B cell (primary cell): ENCODE measurements around the gene GATA1.

Experiments
- CTCF ChIP-seq: fragments of 200-600 bp; IDR thresholded peaks from one replicate; pipeline ENCODE4 v1.8.0; 2022; ENCODE audit warnings: antibody characterized with exemption, mild to moderate bottlenecking
- EZH2 ChIP-seq: IDR thresholded peaks from 2 replicates; pipeline ENCODE4 v1.6.1; 2012; ENCODE audit warnings: borderline replicate concordance, low read depth, mild to moderate bottlenecking, moderate library complexity, low read length; ENCODE audit not compliant: insufficient read depth, poor library complexity, severe bottlenecking

GRCh38 chrX:48813644-48814043, 27.3 kb downstream of the GATA1 start:
- TF ChIP-seq CTCF = no peak
- TF ChIP-seq EZH2 = no peak
